ENCODE data around the gene RAD23A. TPM values are rescaled to one million over a fixed set of nuclear protein-coding genes. Genes with fewer than 3 reads are reported as not detected.
A peak's percentile ranks its signal among the peaks of the same experiment; 100 is the strongest.

RAD23A gene
- total RNA-seq, 1 donor from 2014 or later, result 40.6 TPM

DNA sequence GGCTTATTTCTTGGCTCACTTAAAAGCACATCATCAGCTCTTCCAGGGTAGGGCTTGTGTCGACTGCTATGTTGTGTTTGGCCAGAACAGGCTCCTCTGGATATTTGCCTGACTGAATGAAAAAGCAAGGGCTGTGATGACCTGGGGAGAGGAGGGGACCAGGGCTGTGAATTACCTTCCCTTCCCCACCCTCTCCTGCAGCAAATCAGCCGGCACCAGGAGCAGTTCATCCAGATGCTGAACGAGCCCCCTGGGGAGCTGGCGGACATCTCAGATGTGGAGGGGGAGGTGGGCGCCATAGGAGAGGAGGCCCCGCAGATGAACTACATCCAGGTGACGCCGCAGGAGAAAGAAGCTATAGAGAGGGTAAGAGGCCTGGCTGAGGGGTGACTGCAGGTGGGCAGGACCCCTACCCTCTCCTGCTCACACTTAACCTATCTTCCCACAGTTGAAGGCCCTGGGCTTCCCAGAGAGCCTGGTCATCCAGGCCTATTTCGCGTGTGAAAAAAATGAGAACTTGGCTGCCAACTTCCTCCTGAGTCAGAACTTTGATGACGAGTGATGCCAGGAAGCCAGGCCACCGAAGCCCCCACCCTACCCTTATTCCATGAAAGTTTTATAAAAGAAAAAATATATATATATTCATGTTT is 7.0 kb downstream of the RAD23A start:
- no peaks in the 10 kb centered on the region for H3K27me3 ChIP-seq (ENCODE audit: insufficient read depth, low read length)
- Mint-ChIP-seq H3K4me3 (ENCODE audit: unreplicated experiment) (no peak overlapping the region), H3K27ac (ENCODE audit: unreplicated experiment) (no peak overlapping the region), H3K9me3 (ENCODE audit: unreplicated experiment) (no peaks in the 10 kb centered on the region), H3K27me3 (ENCODE audit: low read depth, unreplicated experiment) (no peaks in the 10 kb centered on the region), H3K4me1 (ENCODE audit: low read depth, unreplicated experiment) (peaks cover 16% of the 10 kb centered on the region), H3K36me3 (ENCODE audit: low read depth, unreplicated experiment) (peaks cover 8% of the 10 kb centered on the region)
- TF ChIP-seq EZH2 (IDR thresholded peaks at IDR 0.05; ENCODE audit: insufficient read depth, low read length), result no peak
- TF ChIP-seq, protein P1, sequence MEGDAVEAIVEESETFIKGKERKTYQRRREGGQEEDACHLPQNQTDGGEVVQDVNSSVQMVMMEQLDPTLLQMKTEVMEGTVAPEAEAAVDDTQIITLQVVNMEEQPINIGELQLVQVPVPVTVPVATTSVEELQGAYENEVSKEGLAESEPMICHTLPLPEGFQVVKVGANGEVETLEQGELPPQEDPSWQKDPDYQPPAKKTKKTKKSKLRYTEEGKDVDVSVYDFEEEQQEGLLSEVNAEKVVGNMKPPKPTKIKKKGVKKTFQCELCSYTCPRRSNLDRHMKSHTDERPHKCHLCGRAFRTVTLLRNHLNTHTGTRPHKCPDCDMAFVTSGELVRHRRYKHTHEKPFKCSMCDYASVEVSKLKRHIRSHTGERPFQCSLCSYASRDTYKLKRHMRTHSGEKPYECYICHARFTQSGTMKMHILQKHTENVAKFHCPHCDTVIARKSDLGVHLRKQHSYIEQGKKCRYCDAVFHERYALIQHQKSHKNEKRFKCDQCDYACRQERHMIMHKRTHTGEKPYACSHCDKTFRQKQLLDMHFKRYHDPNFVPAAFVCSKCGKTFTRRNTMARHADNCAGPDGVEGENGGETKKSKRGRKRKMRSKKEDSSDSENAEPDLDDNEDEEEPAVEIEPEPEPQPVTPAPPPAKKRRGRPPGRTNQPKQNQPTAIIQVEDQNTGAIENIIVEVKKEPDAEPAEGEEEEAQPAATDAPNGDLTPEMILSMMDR (IDR thresholded peaks at IDR 0.05; ENCODE audit: insufficient read depth, low read depth, low read length), result no peak
- H2AFZ ChIP-seq (ENCODE audit: low read depth, low read length), result no peak overlapping the region
- DNase-seq (ENCODE audit: low read depth), result peak; percentile 80
- H3K36me3 ChIP-seq (ENCODE audit: insufficient read depth, low read length), result peaks cover 26% of the 10 kb centered on the region
- no peak overlapping the region for H3K4me3 ChIP-seq (ENCODE audit: insufficient read depth, low read depth, low read length)
- H3K27ac ChIP-seq (ENCODE audit: low read depth, low read length), result peak overlapping the region; percentile 95
- peaks cover 32% of the 10 kb centered on the region for H3K4me1 ChIP-seq (ENCODE audit: insufficient read depth, low read length)
- no peak for FAIRE-seq
- no peaks in the 10 kb centered on the region for H3K9me3 ChIP-seq (ENCODE audit: insufficient read depth, low read depth, low read length)
- H3K4me2 ChIP-seq (ENCODE audit: low read length), result peak overlapping the region; percentile 62
- peaks cover 69% of the 10 kb centered on the region for H3K79me2 ChIP-seq (ENCODE audit: insufficient read depth, low read length)
- peak overlapping the region; percentile 80 for H3K9ac ChIP-seq (ENCODE audit: low read length)
- H4K20me1 ChIP-seq (ENCODE audit: insufficient read depth, low read length), result peaks cover 22% of the 10 kb centered on the region

DNA sequence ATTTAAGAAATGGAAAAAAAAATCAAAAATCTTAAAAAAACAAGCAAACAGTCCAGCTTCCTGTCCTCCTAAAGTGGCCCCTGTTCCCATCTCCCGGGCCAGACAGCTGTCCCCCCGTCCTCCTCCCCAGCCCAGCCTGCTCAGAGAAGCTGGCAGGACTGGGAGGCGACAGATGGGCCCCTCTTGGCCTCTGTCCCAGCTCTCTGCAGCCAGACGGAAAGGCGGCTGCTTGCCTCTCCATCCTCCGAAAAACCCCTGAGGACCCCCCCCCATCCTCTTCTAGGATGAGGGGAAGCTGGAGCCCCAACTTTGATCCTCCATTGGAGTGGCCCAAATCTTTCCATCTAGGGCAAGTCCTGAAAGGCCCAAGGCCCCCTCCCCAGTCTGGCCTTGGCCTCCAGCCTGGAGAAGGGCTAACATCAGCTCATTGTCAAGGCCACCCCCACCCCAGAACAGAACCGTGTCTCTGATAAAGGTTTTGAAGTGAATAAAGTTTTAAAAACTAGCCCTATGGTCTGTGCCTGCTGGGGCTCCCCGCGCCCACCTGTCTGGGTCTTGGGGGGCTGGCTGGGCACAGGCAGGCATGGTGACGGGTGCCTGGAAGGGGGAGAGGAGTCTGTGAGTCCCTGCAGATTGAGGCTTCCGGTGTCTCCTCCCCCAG is 7.6 kb downstream of the RAD23A start:
- peaks cover 67% of the 10 kb centered on the region for H3K79me2 ChIP-seq (ENCODE audit: insufficient read depth, low read length)
- H3K27ac ChIP-seq (ENCODE audit: low read depth, low read length), result peak overlapping the region; percentile 95
- peaks cover 25% of the 10 kb centered on the region for H3K36me3 ChIP-seq (ENCODE audit: insufficient read depth, low read length)

More for the DNA sequence above, 7.6 kb downstream of the RAD23A start:
- Histone ChIP-seq H3K4me3 (ENCODE audit: insufficient read depth, low read depth, low read length) (no peak overlapping the region), H3K9ac (ENCODE audit: low read length) (peak overlapping the region; percentile 74), H3K4me1 (ENCODE audit: insufficient read depth, low read length) (peaks cover 29% of the 10 kb centered on the region), H3K27me3 (ENCODE audit: insufficient read depth, low read length) (no peaks in the 10 kb centered on the region), H3K9me3 (ENCODE audit: insufficient read depth, low read depth, low read length) (no peaks in the 10 kb centered on the region), H3K4me2 (ENCODE audit: low read length) (peak overlapping the region; percentile 71), H2AFZ (ENCODE audit: low read depth, low read length) (no peak overlapping the region), H4K20me1 (ENCODE audit: insufficient read depth, low read length) (peaks cover 20% of the 10 kb centered on the region)
- no peak for FAIRE-seq
- no peak for TF ChIP-seq EZH2 (IDR thresholded peaks at IDR 0.05; ENCODE audit: insufficient read depth, low read length)
- TF ChIP-seq, protein P1 (IDR thresholded peaks at IDR 0.05; ENCODE audit: insufficient read depth, low read depth, low read length), result no peak
- DNase-seq (ENCODE audit: low read depth), result no peak
- no peaks in the 10 kb centered on the region for H3K27me3 Mint-ChIP-seq (ENCODE audit: low read depth, unreplicated experiment)
- peak overlapping the region; percentile 41 for H3K27ac Mint-ChIP-seq (ENCODE audit: unreplicated experiment)
- peaks cover 8% of the 10 kb centered on the region for H3K36me3 Mint-ChIP-seq (ENCODE audit: low read depth, unreplicated experiment)
- H3K9me3 Mint-ChIP-seq (ENCODE audit: unreplicated experiment), result no peaks in the 10 kb centered on the region
- H3K4me3 Mint-ChIP-seq (ENCODE audit: unreplicated experiment), result no peak overlapping the region
- H3K4me1 Mint-ChIP-seq (ENCODE audit: low read depth, unreplicated experiment), result peaks cover 16% of the 10 kb centered on the region

Measured in astrocyte (in vitro differentiated cells and primary cell).